HG03103 (cell line): ENCODE measurements around the gene GPR137B.
A peak's percentile ranks its signal among the peaks of the same experiment; 100 is the strongest.
"Not testable (repeated sequence)": the region's sequence is repeated elsewhere in the genome, so short reads cannot be mapped to it uniquely, and the experiment has no call there.

Source experiments
- ATAC-seq: cut with Tn5 transposase; IDR thresholded peaks from one replicate; pipeline ENCODE4 v1.9.1; 2021; ENCODE audit warnings: low read depth; ENCODE audit not compliant: unreplicated experiment

GPR137B gene

DNA sequence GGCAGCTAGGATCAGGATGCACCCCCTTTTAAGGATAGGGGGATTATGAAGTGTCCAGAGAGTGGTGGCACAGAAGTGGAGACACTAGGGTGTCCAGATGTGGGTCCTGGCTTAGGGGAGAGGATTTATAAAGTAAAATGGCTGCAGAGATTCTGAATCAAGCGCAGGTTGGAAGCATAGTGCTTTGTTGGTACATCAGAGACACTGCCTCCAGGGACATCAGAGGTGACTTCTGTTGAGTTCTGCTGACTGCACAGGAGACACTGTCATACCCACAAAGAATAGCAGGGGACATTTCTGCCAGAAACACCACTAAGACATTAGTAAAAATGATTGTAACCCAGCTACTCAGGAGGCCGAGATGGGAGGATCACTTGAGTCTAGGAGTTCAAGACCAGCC lies 16.4 kb downstream of the GPR137B start:
- no peak for ATAC-seq

DNA sequence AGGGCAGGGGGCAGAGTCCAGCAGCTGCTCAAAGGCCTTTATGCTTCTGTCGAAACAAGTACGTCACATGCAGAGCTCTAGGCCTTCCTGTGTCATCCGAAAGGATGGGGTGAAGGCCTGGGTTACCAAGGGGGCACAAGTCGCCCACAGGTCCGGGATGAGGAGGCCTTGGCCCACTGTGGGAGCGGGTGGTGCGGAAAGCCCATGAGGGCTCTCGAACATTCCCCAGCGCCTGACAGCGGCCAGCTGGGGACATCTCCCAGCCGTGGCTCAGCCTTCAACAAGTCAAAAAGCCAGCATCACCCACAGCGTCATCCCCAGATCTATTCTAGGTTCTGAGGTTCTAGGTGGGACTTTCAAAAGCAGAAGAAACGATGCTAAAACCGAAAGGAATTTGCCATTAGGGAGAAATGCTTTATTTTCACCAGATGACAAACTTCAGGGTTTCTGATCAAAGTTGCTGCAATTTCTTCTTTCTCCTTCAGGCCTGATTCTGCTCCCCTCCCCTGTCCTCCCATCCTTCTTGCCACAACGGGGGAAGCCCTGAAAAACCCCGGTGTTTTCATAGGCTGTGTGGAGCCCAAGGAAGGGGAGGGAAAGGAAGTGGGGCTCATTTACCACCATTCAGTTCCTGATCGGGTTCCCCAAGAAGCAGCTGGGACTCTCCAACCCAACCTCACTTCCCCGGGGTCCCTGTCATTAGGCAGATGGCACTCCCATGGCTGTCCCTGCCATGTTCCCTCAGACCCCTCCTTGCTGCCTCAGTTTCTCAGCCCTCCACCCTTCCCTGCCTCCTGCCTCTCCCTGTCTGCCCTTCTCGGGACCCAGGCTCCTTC lies 17.6 kb downstream of the GPR137B start:
- peak; percentile 33 for ATAC-seq

DNA sequence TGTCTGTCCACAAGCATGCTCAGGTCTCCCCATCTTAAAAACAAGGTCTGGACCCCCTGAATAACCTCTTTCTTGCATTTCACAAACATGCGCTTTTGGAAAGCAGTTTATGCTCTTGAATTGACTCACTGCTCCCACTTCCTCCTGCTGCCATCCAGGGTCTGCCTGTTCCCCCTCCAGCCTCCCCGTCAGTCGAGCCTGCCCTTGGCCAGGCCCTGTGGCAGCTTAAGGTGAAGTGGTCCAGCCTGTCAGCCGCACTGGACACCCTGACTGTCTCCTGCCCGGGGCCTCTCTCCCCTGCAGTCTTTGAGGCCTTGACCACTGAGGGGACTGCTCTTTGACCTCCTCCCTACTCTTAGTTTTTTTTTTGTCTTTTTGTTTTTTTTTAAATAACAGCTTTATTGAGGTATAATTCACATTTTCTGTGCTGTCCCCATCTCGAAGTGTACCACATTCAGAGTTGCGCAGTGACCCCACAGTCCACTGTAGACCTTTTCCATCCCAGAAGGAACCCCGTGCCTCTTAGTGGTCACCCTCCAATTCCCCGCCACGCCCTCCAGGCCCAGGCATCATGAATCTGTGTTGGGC lies 18.3 kb downstream of the GPR137B start:
- no peak for ATAC-seq

DNA sequence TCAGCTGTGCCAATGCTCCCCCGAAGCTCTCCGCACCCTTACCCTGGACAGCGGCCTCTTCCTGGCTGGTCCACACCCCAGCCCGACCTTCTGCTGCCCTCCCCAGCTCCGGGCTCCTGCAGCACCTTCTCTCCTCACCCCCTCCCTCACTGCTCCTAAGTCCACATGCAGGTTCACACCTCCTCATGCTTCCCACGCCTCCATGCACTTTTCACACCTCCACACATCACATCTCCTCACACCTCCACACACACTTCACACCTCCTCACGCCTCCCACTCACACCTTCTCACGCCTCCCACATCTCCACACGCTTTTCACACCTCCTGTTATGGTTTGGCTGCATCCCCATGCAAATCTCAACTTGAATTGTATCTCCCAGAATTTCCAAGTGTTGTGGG lies 18.9 kb downstream of the GPR137B start:
- no peak for ATAC-seq

DNA sequence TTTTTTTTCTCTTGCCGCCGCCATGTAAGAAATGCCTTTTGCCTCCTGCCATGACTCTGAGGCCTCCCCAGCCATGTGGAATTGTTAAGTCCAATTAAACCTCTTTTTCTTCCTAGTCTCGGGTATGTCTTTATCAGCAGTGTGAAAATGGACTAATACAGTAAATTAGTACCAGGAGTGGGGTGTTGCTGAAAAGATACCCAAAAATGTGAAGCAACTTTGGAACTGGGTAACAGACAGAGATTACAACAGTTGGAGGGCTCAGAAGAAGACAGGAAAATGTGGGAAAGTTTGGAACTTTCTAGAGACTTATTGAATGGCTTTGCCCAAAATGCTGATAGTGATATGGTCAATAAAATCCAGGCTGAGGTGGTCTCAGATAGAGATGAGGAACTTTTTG lies 19.4 kb downstream of the GPR137B start:
- ATAC-seq: not testable (repeated sequence)

DNA sequence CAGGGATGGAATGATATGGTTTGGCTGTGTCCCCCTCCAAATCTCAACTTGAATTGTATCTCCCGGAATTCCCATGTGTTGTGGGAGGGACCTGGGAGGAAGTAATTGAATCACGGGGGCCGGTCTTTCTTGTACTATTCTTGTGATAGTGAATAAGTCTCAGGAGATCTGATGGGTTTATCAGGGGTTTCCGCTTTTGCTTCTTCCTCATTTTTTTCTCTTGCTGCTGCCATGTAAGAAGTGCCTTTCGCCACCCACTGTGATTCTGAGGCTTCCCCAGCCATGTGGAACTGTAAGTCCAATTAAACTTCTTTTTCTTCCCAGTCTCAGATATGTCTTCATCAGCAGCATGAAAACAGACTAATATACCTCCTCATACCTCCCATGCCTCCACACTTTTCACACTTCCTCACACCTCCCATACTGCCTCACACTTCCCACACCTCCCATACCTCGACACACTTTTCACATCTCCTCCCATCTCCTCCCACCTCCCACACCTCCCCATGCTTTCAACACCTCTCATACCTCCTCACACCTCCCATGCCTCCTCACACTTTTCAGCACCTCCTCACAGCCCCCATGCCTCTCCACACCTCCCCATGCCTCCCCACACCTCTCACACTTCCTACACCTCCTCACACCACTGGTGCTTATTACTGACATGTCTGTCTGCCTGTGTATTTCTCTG lies 21.3 kb downstream of the GPR137B start:
- ATAC-seq: no peak

DNA sequence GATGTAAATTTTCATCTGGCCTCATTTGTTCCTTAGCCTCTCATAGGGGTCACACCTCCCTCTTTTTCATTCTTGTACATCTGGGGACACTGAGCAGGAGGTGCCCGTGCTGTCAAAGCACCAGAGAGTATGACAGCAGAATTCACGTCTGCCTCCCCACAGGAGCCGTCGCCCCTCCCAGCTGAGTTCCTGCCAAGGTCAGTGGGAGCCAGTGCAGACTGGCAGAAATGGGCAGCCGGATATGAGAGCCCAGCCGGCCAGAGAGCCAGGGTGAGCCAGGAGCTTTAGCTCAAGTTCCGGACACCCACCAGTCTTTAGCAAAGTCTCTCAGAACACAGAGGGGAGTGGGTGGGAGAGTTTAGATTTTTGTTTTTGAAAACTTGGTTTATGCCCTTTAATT lies 21.9 kb downstream of the GPR137B start:
- no peak for ATAC-seq

DNA sequence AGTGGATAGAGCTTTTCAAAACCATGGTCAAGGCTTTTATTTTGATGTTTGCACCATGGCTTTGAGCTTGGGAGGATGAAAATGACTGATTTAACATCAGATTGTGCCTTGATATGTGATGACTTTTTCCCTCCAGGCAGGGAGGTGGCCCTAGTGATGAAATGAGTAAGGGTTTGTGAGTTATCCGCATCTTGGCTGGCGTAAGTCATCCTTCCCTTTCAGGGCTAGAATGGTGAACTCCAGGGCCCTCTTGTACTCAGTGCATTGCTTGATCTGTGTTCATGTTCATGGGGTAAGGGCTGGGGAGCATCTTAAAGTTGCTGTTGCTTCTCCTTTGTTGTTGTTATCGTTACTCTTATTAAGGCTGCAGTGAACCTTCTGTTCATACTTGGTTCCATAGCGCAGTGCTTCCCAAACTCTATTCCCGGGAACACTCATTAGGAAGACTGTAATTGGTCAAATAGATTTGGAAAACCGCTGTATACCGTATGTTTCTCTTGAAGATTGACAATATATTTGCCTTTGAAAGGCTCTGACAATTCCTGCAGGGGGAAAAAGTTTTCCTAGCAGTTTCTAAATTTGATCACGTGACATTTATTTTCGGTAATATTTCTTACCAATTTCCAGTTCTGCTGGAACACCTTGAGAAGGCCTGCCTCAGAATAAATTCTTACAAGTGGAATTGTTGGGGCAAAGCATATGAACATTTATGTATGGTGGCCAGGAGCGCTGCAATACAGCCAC lies 23.1 kb downstream of the GPR137B start:
- ATAC-seq: no peak

DNA sequence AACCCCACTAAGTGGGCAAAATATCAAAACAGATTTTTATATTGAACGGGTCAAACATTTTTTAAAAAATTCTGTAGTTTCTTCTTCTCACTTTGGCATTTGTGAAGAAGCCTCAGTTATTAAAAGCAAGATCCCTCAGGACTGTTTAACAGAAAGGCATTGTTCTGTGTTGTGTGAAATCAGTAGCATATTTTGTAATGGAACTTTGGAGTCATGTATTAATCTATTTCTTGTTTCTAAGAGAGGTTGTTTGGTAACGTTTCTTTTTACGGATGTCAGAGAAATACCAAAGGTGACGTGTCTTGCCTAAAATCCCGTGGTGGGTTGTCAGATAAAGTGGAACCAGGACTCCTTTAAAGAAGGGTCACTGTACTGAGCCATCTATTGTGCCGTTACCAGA lies 23.7 kb downstream of the GPR137B start:
- no peak for ATAC-seq

DNA sequence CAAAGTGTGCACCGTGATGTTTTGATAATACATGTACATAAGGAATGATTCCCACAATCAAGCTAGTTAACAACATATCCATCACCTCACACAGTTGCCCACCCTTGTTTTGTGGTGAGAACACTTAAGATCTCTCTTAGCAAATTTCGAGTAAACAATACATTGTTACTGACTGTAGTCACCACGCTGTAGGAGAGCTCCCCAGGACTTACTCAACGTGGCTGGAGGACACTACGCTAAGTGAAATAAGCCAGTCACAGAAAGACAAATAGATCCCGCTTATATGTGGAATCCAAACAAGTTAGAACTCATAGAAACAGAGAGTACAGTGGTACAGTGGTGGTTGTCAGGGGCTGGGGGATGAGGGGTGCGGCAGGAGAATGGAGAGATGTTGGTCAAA lies 24.8 kb downstream of the GPR137B start:
- no peak for ATAC-seq

DNA sequence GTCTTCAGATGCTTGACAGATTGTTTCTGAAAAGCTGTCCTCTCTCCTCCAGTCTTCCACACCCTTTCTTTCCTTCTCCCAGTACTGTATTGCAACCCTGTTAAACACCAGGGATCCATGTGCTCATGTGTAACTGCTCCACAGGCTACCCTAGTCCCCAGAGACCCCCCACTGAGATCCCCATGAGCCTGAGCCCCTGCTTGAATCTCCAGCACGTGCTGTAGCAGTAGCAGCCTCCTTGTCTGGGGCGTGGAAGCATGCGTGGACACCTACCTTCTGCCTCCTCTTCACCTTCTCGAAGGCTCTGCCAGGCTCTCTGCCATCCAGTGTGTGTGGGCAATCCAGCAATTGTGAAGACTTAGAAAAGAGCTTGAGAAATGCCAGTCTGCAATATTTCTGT lies 25.2 kb downstream of the GPR137B start:
- ATAC-seq: no peak

DNA sequence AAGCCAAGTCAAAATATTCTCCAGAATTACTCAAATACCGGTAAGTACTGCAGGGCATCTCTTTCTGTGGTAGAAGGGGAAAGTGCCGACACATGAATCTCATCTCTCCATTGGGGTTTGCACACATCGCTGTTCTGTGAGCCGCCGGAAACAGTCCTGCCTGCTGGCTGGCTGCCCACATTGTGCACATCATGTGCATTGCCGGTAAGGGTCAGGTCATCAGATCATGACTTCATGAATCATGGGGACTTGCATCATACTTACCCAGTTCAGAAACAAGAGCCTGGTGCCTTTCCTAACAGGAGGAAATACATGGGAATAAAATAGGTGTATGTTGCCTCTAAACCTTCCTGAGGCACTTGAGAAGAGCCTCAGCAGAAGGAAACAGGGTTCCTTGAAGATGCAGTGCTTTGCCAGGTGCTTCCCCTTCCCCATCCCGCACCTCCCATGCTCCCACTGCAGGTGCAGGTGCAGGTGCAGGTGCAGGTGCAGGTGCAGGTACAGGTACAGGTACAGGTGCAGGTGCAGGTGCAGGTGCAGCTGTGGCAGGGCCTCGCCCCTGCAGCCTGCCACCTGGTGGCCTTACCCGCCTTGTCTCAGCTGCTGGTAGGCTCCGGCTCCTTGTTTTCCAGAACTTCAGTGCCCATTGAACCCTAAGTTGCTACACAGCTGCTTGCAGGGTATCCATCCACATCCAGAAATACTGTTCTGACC lies 26.5 kb downstream of the GPR137B start:
- peak; percentile 67 for ATAC-seq

DNA sequence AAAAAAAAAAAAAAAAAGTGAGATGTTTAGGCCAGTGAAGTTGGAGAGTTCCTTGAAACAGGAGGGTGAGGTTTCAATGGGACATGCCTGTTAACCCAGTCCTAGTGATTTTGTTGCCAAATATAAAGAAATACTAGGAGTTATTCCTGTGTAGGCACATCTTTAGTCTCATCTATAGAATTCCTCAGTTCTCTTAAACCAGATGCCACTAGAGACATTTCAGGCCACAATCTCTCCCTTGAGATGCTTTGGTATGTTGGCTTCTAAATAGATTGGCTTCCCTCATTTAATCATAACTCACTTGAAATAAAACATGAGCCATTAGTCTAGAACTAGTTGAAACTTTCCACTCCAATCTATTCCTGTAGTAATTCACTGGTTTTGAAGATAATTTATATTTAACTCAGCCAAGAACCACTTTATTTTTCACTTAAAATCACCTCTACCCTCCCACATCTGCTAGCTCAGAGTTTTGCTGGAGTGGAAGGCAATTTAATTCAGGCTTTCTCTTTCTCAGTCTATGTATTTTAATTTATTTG lies 29.8 kb downstream of the GPR137B start:
- no peak for ATAC-seq

DNA sequence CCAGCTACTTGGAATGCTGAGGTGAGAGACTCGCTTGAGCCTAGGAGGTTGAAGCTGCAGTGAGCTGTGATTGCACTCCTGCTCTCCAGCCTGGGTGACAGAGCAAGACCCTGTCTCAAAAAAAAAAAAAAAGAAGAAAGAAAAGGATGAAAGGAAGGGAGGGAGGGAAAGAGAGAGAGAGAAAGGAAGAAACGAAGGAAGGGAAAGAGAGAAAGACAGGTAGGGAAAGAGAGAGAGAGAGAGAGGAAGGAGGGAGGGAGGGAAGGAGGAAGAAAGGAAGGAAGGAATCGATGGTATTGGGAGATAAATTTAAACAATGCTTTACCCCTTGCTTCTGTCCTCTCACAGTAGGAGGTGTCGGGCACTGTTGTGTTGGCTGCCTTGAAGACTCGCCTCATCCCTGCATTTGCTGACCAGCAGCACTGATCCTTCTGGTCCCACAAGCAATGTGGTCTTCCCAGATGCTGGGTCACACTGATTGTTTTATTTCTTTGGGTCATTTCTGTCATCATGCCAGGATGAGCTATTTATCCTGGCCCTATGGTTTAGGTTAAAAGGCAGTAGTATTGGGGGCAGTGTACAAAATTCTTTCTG lies 30.9 kb downstream of the GPR137B start:
- no peak for ATAC-seq

DNA sequence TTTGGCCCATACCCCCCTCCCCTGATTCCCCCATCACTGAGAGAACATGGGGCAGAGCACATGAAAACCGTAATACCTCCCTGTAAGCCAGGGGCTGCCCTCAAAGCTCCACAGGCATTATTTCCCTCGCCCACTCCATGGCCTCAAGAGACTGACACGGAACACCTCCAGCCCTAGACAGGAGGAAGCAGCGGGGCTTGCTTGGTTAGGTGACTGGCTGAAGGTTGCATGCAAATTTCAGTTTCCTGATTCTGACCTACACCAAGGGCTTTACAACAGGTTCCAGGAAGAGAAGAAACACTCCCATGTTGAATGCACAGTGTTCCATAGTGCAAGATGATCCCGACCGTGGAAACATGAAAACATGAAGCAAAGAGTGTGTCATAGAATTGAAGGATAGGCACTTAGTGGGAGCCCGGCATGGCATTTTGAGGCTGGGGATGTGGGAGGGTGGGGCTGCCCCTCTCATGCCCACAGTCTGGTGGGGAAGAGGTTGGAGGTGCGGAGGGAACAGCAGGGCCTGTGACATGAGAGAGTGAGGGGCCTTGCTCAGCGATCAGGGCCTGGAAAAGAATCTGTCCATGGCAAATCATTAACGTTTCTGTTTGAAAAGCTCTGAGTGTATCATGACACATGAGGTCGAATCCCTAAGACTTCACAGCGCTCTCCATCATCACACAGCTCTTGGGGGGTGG lies 33.5 kb downstream of the GPR137B start:
- peak; percentile 82 for ATAC-seq

DNA sequence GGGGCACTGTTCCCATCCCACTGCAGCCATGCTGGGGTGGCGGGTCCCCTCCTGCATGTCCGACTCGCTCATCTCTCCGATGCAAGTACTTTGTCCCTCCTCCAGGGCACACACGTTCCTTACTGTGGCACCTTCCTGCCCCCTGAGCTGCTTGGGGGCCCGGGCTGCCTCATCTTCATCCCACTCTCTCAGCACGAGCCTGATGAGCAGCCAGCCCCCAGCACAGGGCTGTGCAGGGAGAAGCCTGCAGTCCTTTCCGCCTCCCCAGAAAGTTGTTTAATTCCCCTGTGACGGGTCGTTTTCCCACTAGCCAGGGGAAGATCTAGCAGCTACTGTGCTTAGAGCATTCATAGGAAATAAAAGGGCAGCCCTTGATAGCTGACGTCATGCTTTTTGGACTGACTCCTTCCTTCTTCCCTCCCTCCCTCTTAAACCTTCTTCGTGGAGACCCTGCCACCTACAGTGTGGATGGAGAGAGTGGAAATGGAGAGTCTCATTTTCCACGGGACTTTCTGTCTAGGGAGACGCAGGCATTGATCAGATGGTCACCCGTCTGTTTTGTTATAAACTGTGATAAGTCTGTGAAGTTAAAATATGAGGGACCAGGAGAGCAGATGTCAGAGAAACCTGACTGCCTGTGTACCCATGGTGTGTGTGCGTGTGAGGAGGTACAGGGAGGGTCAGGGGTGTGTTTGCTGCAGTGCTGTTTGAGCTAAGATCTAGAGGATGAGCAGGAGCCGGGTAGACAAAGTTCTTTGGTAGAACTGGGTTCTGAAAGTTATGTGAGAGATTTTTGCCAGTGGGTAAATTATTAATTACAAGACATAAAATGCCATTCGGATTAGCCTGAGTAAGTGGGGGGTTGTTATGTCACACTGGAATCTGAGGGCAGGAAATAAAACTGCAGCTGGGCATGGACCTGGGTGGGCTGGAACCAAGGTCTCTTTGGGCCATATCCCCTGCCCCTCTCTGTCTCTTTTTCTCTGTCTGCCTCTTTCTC lies 34.3 kb downstream of the GPR137B start:
- no peak for ATAC-seq

DNA sequence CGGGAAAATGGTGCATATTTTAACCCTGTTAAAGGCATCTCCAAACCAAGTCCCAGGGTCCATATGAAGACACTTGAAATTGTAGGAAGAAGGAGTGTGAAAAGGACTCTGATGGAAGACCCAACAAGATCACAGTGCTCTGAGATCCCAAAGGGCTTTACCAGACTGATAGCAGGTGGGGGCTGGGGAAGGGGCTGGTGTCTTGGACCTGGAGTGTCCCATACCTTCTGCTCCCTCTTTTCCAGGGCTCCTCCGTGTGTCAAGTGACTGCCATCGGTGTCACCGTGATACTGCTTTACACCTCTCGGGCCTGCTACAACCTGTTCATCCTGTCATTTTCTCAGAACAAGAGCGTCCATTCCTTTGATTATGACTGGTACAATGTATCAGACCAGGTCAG lies 37.3 kb downstream of the GPR137B start:
- ATAC-seq: no peak

DNA sequence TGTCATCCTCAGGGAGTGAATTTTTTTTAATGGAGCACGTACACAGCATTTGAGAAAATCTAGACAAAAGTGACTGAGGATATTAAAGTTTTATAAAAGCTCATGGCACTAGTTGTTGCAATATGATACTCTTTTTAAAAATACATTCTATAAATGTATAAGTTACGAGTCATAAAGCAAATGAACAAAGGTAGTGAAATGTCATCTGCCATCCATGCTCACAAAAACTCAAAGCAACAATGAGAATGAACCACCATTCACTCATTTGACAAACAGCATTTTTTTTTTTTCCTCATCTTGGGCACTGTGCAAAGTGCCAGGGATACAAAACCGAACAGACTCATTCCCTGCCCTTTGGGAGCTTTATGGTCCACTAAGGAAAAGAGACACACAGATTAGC lies 38.7 kb downstream of the GPR137B start:
- ATAC-seq: no peak
